ENCODE measurements around the gene ARL8B. TPM values are rescaled to one million over a fixed set of nuclear protein-coding genes. Genes with fewer than 3 reads are reported as not detected.

ARL8B gene
- total RNA-seq, 1 donor from 2014 or later, result 145 TPM

GRCh38 chr3:5093731-5094130 is 28.4 kb upstream of the ARL8B start:
- no peak for FAIRE-seq
- H3K4me3 ChIP-seq (ENCODE audit: low read depth, low read length), result no peak overlapping the region
- DNase-seq (ENCODE audit: low read depth), result no peak
- no peak for TF ChIP-seq CTCF (IDR thresholded peaks at IDR 0.05; ENCODE audit: insufficient read depth, low read length, severe bottlenecking)
- H3K36me3 ChIP-seq (ENCODE audit: control insufficient read depth, insufficient read depth, low read length), result no peaks in the 10 kb centered on the region
- peaks cover 2% of the 10 kb centered on the region for H3K27me3 ChIP-seq (ENCODE audit: control insufficient read depth, insufficient read depth, low read length)

- DNase-seq (ENCODE audit: low read depth), result no peak
- no peak for FAIRE-seq
- no peak overlapping the region for H3K4me3 ChIP-seq (ENCODE audit: low read depth, low read length)
Observed at GRCh38 chr3:5095886-5096285, 26.2 kb upstream of the ARL8B start.

GRCh38 chr3:5096336-5097008 is 25.6 kb upstream of the ARL8B start:
- TF ChIP-seq CTCF (IDR thresholded peaks at IDR 0.05; ENCODE audit: insufficient read depth, low read length, severe bottlenecking), result no peak
- H3K27me3 ChIP-seq (ENCODE audit: control insufficient read depth, insufficient read depth, low read length), result peaks cover 2% of the 10 kb centered on the region
- FAIRE-seq (no peak), DNase-seq (ENCODE audit: low read depth) (no peak)
- H3K36me3 ChIP-seq (ENCODE audit: control insufficient read depth, insufficient read depth, low read length), result no peaks in the 10 kb centered on the region
- H3K4me3 ChIP-seq (ENCODE audit: low read depth, low read length), result no peak overlapping the region

More at GRCh38 chr3:5095886-5096285, 26.2 kb upstream of the ARL8B start:
- Histone ChIP-seq H3K36me3 (ENCODE audit: control insufficient read depth, insufficient read depth, low read length) (no peaks in the 10 kb centered on the region), H3K27me3 (ENCODE audit: control insufficient read depth, insufficient read depth, low read length) (peaks cover 2% of the 10 kb centered on the region)
- TF ChIP-seq CTCF (IDR thresholded peaks at IDR 0.05; ENCODE audit: insufficient read depth, low read length, severe bottlenecking), result no peak

- no peak for DNase-seq (ENCODE audit: low read depth)
- no peak for FAIRE-seq
Observed at GRCh38 chr3:5098346-5098745, 23.7 kb upstream of the ARL8B start.

GRCh38 chr3:5102532-5102931 is 19.6 kb upstream of the ARL8B start:
- FAIRE-seq, result no peak
- Histone ChIP-seq H3K27me3 (ENCODE audit: control insufficient read depth, insufficient read depth, low read length) (peaks cover 2% of the 10 kb centered on the region), H3K4me3 (ENCODE audit: low read depth, low read length) (no peak overlapping the region), H3K36me3 (ENCODE audit: control insufficient read depth, insufficient read depth, low read length) (no peaks in the 10 kb centered on the region)
- DNase-seq (ENCODE audit: low read depth), result no peak
- no peak for TF ChIP-seq CTCF (IDR thresholded peaks at IDR 0.05; ENCODE audit: insufficient read depth, low read length, severe bottlenecking)

More at GRCh38 chr3:5098346-5098745, 23.7 kb upstream of the ARL8B start:
- no peak for TF ChIP-seq CTCF (IDR thresholded peaks at IDR 0.05; ENCODE audit: insufficient read depth, low read length, severe bottlenecking)
- H3K36me3 ChIP-seq (ENCODE audit: control insufficient read depth, insufficient read depth, low read length), result no peaks in the 10 kb centered on the region
- no peak overlapping the region for H3K4me3 ChIP-seq (ENCODE audit: low read depth, low read length)
- peaks cover 2% of the 10 kb centered on the region for H3K27me3 ChIP-seq (ENCODE audit: control insufficient read depth, insufficient read depth, low read length)

GRCh38 chr3:5103743-5104142 is 18.3 kb upstream of the ARL8B start:
- Histone ChIP-seq H3K27me3 (ENCODE audit: control insufficient read depth, insufficient read depth, low read length) (no peaks in the 10 kb centered on the region), H3K36me3 (ENCODE audit: control insufficient read depth, insufficient read depth, low read length) (no peaks in the 10 kb centered on the region), H3K4me3 (ENCODE audit: low read depth, low read length) (no peak overlapping the region)
- DNase-seq (ENCODE audit: low read depth) (no peak), FAIRE-seq (no peak)
- TF ChIP-seq CTCF (IDR thresholded peaks at IDR 0.05; ENCODE audit: insufficient read depth, low read length, severe bottlenecking), result no peak

Data from bronchial epithelial cell (primary cell).